HG03280 (cell line): ENCODE results near the gene PCIF1.
"Not testable (repeated sequence)": the region's sequence is repeated elsewhere in the genome, so short reads cannot be mapped to it uniquely, and the experiment has no call there.

Source experiments
- ATAC-seq: cut with Tn5 transposase; IDR thresholded peaks from one replicate; pipeline ENCODE4 v1.9.1; 2021; ENCODE audit warnings: mild to moderate bottlenecking, moderate library complexity; ENCODE audit not compliant: unreplicated experiment

The PCIF1 gene

GRCh38 chr20:45946149-45946970 lies 11.9 kb downstream of the PCIF1 start:
- ATAC-seq, result no peak

- ATAC-seq, result no peak
Measured at GRCh38 chr20:45947110-45947866, 12.8 kb downstream of the PCIF1 start.

- no peak for ATAC-seq
Measured at GRCh38 chr20:45948261-45948733, 13.8 kb downstream of the PCIF1 start.

- ATAC-seq, result no peak
Measured at GRCh38 chr20:45948742-45949541, 14.5 kb downstream of the PCIF1 start.

DNA sequence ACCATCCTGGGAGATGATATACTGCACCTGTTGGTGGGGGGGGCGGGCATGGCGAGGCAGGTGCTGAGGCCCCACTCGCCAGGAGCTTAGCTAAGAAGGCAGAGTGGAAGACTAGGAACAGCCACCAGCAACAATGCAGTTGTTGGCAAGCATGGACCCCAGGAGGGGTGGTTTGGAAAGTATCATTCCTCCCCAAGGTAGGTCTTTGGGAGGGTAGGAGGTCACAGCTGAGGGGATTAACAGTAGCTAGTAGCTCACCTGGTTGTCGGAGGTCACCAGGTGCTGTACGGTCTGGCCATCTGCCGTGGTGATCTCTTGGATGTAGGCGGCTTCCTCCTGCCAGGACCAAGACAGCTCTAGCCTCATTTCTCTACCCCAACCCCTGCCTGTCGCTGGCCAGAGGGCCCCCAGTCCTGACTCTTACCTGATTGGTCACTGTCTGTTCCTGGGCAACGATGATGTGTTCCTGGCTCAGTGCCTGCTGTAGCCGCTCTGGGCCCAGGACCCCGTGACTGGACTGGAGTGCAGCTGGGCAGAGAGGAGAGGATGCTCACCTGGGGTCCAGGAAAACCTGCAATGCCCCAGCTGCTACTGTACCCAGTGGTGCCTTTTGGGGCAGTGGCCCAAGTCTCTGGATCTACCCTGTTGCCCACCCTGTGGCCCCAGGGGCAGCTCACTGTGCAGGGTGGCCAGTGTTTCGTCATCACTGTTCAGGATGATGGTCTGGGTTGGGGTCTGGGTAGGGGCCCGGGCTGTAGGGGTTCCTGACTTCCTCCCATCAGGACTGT lies 15.3 kb downstream of the PCIF1 start:
- ATAC-seq, result no peak

DNA sequence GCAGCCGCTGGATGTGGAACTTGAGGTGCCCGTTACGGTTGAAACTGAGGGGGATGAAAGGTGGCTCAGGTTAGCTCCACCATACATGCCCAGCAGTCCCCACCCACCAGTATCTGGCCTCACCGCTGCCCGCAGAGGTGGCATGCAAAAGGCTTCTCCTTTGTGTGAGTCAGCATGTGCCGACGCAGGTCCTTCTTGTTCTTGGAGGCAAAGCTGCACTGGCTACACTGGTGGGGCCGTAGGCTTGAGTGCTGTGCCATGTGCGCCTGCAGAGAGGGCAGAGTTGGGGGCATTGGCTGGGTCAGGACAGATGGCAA lies 15.8 kb downstream of the PCIF1 start:
- ATAC-seq, result no peak

- ATAC-seq, result no peak
Measured at GRCh38 chr20:45951925-45952834, 17.7 kb downstream of the PCIF1 start.

DNA sequence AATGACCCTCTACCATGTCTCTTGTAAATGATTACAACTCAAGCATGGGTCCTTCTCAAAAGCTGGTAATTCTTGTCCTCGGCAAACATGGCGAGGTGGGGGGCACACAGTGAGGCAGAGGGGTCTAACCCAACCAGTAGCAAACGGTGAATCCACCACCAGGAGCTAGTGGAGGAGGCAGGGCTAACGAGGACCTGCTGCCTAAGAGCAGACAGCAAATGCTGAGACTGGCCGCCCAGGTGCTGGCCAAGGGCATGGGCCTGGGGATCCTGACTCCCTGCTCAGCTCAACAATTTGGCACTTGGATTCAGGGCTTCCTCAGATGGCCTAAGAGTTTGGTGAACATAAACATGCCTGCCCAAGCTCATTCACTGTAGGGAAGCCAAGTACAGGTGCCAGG lies 18.4 kb downstream of the PCIF1 start:
- ATAC-seq, result no peak

DNA sequence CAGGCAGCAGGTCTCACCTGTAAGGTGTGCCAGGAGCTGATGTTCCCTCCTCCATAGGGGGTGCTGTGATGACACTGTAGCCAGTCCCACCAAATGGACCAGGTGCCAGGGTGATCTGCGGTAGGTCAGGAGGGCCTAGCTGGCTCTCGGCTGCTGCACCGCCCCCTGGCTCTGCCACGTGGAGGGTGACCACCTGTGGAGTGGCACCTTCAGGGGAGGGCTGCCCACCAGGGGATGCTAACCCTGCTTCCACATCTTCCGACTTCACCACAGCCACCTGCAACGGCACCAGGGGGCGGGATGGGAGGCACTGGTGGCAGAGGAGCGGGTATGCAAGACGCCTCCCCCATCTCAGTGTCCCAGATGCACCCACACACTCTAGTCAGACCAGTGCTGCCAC lies 19.2 kb downstream of the PCIF1 start:
- ATAC-seq, result no peak

- not testable (repeated sequence) for ATAC-seq
Measured at GRCh38 chr20:45956326-45956725, 21.8 kb downstream of the PCIF1 start.

DNA sequence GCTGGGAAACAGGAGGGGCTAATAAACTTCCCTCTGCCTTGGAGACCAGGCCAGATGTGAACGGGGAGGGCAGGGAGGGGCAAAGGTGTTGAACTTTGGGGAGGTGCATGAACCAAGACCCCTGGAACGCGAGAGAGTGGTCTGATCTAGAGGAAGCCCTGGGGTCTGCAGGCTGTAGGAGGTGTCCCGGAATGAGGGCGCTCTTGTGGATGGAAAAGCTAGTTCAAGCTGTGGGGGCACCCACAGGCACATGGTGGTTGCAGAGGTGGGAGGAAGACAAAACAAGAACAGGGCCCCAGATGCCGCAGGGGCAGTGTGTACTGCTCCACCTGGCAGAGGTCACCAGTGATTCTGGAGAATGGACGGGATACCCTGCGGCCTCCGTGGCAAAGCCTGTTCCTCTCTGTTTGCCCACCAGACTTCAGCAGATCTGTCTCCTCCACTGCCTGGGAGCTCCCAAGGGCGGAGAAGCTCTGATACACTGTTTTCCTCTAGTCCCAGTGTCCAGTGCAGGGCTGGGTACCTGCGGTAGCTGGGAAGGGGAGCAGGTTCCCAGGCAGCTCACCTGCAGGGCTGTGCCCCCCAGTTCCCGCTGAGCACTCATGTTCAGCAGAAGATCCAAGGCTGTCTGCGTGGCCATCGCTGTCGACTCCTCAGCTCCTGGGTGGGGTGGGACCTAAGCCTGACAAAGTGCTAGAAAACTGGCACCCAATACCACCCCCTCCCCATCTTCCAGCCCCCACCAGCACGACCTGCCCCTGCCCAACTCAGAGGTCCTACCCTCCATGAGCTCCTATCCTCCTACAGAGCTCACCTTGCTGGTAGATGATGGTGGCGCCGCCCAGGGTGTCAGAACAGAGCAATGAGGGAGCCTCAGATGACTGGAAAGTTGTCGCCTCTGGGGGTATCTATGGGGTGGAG lies 22.8 kb downstream of the PCIF1 start:
- no peak for ATAC-seq

DNA sequence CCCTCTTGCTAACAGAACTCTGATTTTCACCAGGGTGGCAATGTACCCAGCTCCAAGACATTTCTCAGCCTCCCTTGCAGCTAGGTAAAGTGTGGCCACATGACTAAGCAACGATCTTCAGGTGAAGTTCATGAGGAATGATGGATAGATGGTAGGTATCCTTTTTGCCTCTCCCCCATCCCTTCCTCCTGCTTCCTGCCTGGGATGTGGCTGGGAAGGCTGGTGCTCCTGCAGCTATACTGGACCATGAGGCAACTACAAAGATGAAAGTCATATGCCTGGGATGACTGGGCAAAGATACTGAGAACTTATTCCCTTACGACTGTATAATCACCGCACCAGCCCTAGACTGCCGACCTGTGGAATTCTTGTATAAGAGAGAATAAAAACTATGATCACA lies 24.1 kb downstream of the PCIF1 start:
- no peak for ATAC-seq

GRCh38 chr20:45959126-45959525 lies 24.6 kb downstream of the PCIF1 start:
- no peak for ATAC-seq

DNA sequence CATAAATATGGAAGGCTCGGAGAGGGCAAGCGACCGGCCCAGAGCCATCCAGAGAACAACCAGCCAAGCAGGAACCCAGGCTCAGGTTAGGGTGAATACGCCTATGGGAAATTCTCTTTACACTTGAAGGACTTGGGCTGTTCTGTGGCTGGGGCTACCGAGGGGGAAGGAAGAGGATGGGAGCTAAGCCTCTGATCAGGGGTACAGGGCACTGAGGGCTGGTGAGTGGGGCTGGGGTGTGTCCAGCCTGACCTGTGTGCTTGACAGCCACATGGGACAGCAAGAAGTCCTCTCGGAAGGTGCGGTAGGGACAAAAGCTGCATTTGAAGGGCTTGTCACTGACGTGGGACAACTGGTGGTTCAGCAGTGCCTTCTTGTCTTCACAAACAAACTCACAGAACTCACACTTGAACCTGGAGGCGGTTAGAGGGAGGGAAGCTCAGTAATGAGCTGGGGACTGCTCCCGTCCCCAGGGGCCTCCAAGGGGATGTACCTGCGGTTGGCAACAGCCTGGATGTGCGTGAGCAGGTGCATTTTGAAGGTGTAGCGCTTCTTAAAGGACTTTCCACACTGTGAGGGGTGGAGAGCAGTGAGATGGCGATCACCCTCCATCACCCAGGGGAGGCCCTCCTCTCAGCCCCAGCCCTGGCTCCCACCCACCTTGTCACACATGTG lies 25.6 kb downstream of the PCIF1 start:
- ATAC-seq, result no peak

DNA sequence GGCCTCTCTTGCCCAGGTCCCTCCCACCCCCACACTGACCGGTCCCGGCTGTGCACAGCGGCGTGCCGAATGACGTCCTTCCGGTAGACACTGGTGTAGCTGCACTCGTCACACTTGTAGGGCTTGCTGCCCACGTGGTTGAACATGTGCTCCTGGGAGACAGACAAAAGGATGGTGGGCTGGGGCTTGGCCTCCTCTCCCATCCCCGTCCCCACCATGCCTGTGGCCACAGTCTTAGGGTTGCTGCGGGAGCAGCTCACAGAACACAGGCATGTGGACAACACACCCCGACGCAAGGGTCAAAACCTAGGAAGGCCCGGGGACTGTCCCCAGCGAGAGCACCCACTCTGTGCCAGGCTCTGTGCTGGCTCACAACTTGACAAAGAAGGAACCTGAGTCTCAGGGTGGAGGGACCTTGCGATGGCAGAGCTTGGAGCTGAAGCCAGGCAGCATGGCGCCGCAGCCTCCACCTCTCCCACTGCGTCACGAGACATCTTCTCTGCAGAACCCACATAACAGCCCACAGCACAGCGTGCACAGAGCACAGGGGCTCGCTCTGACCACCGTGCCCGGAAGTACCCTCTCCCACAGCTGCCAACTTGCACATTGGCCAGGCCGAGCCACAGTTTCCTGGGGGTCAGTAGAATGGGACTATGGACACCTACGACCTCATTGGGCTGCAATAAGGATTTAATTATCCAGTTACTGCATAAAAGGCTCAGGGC lies 27.7 kb downstream of the PCIF1 start:
- no peak for ATAC-seq

DNA sequence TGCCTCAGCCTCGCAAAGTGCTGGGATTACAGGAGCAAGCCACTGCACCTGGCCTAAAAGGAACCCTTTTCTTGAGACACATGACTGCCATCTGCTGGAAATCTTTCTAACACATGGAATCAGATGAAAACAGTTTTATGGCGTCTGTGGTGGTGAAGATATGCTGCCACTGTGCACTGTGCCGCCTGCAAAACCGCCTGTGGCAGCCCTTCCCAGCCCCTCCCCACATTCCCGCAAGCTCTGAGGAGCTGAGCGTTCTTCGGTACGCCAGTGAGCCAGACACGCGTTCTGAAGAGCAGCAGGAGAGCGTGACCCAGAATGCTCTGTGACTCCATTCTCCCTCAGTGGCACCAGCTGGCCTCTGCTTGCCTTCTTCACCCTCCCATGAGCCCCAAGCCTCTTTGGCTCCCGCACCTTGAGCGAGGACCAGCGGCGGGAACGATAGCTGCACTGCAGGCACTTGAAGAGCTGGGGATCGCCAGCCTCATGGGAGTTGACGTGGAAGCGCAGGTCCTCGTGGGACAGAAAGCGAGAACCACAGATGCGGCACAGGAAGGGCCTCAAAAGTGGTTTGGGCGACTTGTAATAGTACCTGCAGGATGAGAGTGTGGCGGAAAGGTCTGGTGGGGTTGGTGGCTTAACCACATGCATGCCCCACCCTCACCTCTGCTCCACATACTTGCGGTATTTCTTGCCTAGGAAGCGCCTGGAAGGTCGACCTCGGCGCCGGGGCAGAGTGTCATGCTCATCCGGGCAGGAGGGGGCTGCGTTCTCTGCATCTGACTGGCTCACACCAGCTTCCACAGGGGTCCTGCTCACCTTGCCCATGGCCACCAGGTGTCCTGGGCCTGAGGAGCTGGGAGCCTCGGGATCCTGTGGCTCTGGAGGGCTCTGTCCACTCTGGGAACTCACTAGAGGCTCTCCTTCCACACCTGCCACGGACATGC lies 28.8 kb downstream of the PCIF1 start:
- no peak for ATAC-seq
